ENCODE measurements around the gene SCD5. TPM values are rescaled to one million over a fixed set of nuclear protein-coding genes. Genes with fewer than 3 reads are reported as not detected.

Gene SCD5
- total and polyA plus RNA-seq, 2 of the 8 experiments (the other 6 are each of a cell fraction or from before 2014, with no cell fraction given) = 0.92 to 1.2 TPM

- H3K36me3 ChIP-seq (ENCODE audit: control insufficient read depth in 2 of 4, insufficient read depth in 4 of 4, low read length in 3 of 4) = no peaks in the 10 kb centered on the region
- FAIRE-seq (no peak), DNase-seq (ENCODE audit: low read depth in 1 of 2, low spot score in 2 of 2) (no peak)
- TF ChIP-seq TCF12 (IDR thresholded peaks at IDR 0.05; ENCODE audit: low read depth, low read length) = no peak
- TF ChIP-seq SP1 (IDR thresholded peaks at IDR 0.05; ENCODE audit: low read depth, low read length) = no peak
- no peak for TF ChIP-seq SAP30 (IDR thresholded peaks at IDR 0.05; ENCODE audit: insufficient read depth, insufficient replicate concordance, low read length)
- TF ChIP-seq SIX5 (IDR thresholded peaks at IDR 0.05; ENCODE audit: low read depth, low read length) = no peak
- TF ChIP-seq SRF (IDR thresholded peaks at IDR 0.05; ENCODE audit: low read depth, low read length) = no peak
- no peaks in the 10 kb centered on the region for H3K27me3 ChIP-seq (replicated peaks in 1 of 4; ENCODE audit: control insufficient read depth in 3 of 4, extremely low read depth in 1 of 4, insufficient read depth in 3 of 4, low read length in 3 of 4)
- H4K8ac ChIP-seq (ENCODE audit: extremely low read depth, insufficient read depth, low read length) = no peak overlapping the region
- H2AFZ ChIP-seq (ENCODE audit: low read length) = no peak overlapping the region; the same call in 1 of the 2 replicates
- no peak overlapping the region for H3K4me2 ChIP-seq (ENCODE audit: insufficient read depth in 1 of 2, low read depth in 2 of 2, low read length in 2 of 2)
- no peak overlapping the region for H2BK15ac ChIP-seq (ENCODE audit: low read length)
- CTCF ChIA-PET (ENCODE audit: partially characterized antibody) = interaction anchor here (0.9 to 3.4 kb wide), 3 partner anchors 10 to 120 kb away, joined by 3 to 16 read pairs (median 6); no protein-coding TSS in a partner anchor
- POLR2A ChIA-PET (ENCODE audit: partially characterized antibody) = interaction anchor here (1.0 kb wide), 1 partner anchor 189 kb away, joined by 4 read pairs; no protein-coding TSS in a partner anchor
- no peak overlapping the region for H3K18ac ChIP-seq (ENCODE audit: extremely low read depth, low read length)
- H4K5ac ChIP-seq (ENCODE audit: insufficient read length, low read depth, low read length) = no peak overlapping the region
- no peak overlapping the region for H3K14ac ChIP-seq (ENCODE audit: insufficient read length)
- no peak overlapping the region for H2BK12ac ChIP-seq (ENCODE audit: low read depth, low read length)
- H2BK20ac ChIP-seq (ENCODE audit: low read length) = no peak overlapping the region
- H3K79me2 ChIP-seq (ENCODE audit: control insufficient read depth in 1 of 2, insufficient read depth in 2 of 2, low read length in 2 of 2) = no peaks in the 10 kb centered on the region
- no peak overlapping the region for H3K9ac ChIP-seq (replicated peaks in 1 of 4; ENCODE audit: extremely low read depth in 1 of 4, low read depth in 3 of 4, low read length in 3 of 4)
- no peak overlapping the region for H3K27ac ChIP-seq (ENCODE audit: low read depth, low read length)
- H3K79me1 ChIP-seq (ENCODE audit: low read depth, low read length) = no peaks in the 10 kb centered on the region
- no peak overlapping the region for H2AK5ac ChIP-seq (ENCODE audit: low read depth, low read length)
- H3K4ac ChIP-seq (replicated peaks; ENCODE audit: insufficient read length, low read depth, low read length) = no peak overlapping the region
- H2BK5ac ChIP-seq (ENCODE audit: low read depth, low read length) = no peak overlapping the region
- H3K4me3 ChIP-seq (ENCODE audit: extremely low read depth in 1 of 4, insufficient read depth in 2 of 4, low read depth in 3 of 4, low read length in 4 of 4) = no peak overlapping the region
- no peak overlapping the region for H4K91ac ChIP-seq (replicated peaks; ENCODE audit: insufficient read length, low read length)
- H4K20me1 ChIP-seq (replicated peaks in 1 of 2; ENCODE audit: control insufficient read depth in 1 of 2, insufficient read depth in 2 of 2, low read length in 2 of 2) = no peaks in the 10 kb centered on the region
- H2BK120ac ChIP-seq (replicated peaks; ENCODE audit: low read depth, low read length) = no peak overlapping the region
- H3K56ac ChIP-seq (replicated peaks; ENCODE audit: insufficient read length, low read depth, low read length) = no peak overlapping the region
- H3K9me3 ChIP-seq (ENCODE audit: insufficient read depth in 2 of 2, low read depth in 1 of 2, low read length in 1 of 2) = no peaks in the 10 kb centered on the region
- WGBS, 2 experiments (ENCODE audit: extremely low coverage in 1 of 2, insufficient coverage in 1 of 2, insufficient read length in 1 of 2, insufficient replicate concordance in 2 of 2, low coverage in 1 of 2, low lambda C conversion rate in 2 of 2, missing lambda C conversion rate in 1 of 2) = 70% methylated on average over 2 of the region's 2 CpGs; no CpG with 5 or more reads in 1 of the 2 experiments
- no peaks in the 10 kb centered on the region for H3K4me1 ChIP-seq (replicated peaks in 1 of 4; ENCODE audit: control insufficient read depth in 3 of 4, insufficient read depth in 4 of 4, low read length in 3 of 4)
- H3K23me2 ChIP-seq (ENCODE audit: low read depth, low read length) = no peaks in the 10 kb centered on the region
- H3K23ac ChIP-seq (ENCODE audit: insufficient read length) = no peak overlapping the region
These were observed 180.4 kb downstream of the SCD5 start for GRCh38 chr4:82618103-82618720.
